ENCODE measurements around the gene ZNF496.

Gene ZNF496

DNA sequence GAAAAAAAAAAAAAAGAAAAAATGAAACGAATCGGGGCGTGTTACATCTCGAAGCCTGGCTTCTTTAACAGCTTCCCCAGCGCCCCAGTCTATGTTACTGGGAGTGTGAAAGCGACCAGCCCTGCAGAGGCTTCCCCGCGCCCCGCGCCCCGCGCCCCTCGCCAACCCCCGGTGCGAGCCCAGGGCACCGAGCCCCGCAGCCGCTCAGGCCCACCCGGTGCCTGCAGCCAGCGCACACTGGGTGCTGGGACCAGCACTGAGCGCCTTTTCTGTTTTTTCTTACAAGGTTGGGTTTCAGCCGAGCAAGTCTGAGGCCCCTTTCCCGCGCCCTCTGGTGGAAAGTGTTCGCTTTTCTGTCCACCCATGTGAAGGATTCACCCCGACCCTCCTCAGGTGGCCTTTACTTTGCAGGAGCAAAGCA lies 42.1 kb upstream of the ZNF496 start:
- Mint-ChIP-seq H3K27ac (no peak overlapping the region), H3K27me3 (ENCODE audit: low read depth, poor library complexity) (peaks cover 10% of the 10 kb centered on the region), H3K4me3 (no peak overlapping the region), H3K9me3 (peaks cover 35% of the 10 kb centered on the region), H3K4me1 (peaks cover 40% of the 10 kb centered on the region), H3K36me3 (ENCODE audit: low read depth) (peaks cover 43% of the 10 kb centered on the region)
- TF ChIP-seq, protein P1, sequence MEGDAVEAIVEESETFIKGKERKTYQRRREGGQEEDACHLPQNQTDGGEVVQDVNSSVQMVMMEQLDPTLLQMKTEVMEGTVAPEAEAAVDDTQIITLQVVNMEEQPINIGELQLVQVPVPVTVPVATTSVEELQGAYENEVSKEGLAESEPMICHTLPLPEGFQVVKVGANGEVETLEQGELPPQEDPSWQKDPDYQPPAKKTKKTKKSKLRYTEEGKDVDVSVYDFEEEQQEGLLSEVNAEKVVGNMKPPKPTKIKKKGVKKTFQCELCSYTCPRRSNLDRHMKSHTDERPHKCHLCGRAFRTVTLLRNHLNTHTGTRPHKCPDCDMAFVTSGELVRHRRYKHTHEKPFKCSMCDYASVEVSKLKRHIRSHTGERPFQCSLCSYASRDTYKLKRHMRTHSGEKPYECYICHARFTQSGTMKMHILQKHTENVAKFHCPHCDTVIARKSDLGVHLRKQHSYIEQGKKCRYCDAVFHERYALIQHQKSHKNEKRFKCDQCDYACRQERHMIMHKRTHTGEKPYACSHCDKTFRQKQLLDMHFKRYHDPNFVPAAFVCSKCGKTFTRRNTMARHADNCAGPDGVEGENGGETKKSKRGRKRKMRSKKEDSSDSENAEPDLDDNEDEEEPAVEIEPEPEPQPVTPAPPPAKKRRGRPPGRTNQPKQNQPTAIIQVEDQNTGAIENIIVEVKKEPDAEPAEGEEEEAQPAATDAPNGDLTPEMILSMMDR (IDR thresholded peaks at IDR 0.05): no peak
- DNase-seq: peak; percentile 24

DNA sequence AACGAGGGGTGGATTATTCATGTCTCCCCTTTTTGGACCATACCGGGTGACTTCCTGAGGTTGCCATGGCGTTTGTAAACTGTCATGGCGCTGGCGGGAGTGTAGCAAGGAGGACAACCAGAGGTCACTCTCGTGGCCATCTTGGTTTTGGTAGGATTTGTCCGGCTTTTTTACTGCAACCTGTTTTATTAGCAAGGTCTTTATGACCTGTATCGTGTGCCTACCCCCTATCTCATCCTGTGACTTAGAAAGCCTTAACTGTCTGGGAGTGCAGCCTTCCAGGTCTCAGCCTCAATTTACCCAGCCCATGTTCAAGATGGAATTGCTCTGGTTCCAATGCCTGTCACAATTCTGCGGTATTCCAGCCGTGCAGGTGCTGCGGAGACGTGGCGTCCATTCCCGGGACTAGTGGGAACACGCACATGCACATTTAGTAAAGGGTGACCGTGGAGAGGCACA lies 40.2 kb upstream of the ZNF496 start:
- DNase-seq: no peak
- peaks cover 33% of the 10 kb centered on the region for H3K9me3 Mint-ChIP-seq
- H3K4me3 Mint-ChIP-seq: no peak overlapping the region
- no peak overlapping the region for H3K27ac Mint-ChIP-seq
- H3K27me3 Mint-ChIP-seq (ENCODE audit: low read depth, poor library complexity): peaks cover 14% of the 10 kb centered on the region
- H3K36me3 Mint-ChIP-seq (ENCODE audit: low read depth): peaks cover 36% of the 10 kb centered on the region
- TF ChIP-seq, protein P1 (IDR thresholded peaks at IDR 0.05): no peak
- H3K4me1 Mint-ChIP-seq: peaks cover 50% of the 10 kb centered on the region

DNA sequence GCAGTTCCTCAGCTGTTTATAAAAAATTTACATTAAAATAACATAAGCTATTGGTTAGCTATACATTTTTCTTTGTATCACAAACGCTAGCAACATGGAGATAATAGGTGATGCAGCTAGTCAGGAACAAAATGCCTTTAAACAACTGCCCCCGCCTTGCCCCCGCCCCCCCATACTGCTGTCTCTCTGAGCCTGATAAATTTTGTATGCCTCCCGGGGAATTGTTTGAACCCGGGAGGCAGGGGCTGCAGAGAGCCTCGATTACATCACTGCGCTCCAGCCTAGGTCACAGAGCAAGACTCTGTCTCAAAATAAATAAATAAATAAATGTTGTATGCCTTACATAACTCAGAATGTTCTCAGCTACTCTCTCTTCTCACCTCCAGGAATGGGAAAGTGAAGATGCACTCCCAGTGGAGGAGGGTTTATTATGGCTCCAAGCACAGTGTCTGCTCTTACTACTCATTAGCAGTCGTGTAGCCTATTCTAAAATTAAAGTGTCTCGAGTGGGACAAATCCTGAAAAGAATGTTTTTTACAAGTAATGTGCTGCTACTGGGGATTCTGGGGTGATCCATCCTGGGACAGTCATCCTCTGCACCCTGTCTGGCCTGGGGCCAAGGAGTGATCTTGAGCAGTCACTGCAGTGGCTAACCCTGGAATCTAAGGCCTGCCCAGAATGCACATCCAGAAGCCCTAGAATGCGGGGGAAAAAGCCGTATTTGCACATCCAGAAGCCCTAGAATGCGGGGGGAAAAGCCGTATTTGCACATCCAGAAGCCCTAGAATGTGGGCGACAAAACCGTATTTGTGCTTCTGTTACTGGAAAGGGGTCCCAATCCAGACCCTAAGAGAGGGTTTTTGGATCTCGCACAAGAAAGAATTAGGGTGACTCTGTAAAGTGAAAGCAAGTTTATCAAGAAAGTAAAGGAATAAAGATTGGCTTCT lies 39.4 kb upstream of the ZNF496 start:
- DNase-seq: no peak
- TF ChIP-seq, protein P1 (IDR thresholded peaks at IDR 0.05): no peak
- Mint-ChIP-seq H3K4me1 (peaks cover 47% of the 10 kb centered on the region), H3K36me3 (ENCODE audit: low read depth) (peaks cover 38% of the 10 kb centered on the region), H3K4me3 (no peak overlapping the region), H3K27ac (no peak overlapping the region), H3K9me3 (peaks cover 37% of the 10 kb centered on the region), H3K27me3 (ENCODE audit: low read depth, poor library complexity) (peaks cover 14% of the 10 kb centered on the region)

DNA sequence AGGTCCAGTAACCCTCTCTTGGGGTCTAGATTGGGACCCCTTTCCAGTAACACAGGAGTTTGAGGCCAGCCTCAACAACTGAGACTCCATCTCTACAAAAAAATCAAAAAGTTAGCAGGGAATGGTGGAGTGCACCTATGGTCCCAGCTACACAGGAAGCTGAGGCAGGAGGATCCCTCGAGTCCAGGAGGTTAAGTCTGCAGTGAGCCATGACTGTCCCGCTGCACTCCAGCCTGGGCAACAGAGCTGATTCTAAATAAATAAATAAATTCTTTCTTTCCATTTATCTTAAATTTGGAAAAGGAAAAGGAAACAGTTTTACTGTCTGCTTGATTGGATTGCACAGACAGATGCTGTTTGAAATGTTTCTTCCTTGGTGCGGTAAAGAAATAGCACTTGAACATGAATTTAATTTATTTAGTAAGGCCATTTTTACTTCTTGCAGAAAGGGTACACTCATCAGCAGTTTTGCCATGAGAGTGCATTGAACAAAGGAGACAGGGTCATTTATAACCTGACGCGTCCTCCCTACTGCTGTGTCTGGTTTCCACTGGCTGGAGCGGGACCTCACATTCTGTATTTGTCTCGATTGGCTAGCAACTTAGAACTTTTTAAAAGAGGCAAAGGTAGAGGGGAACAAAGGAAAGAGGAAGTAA lies 37.0 kb upstream of the ZNF496 start:
- H3K4me3 Mint-ChIP-seq: peak overlapping the region; percentile 15
- peaks cover 30% of the 10 kb centered on the region for H3K36me3 Mint-ChIP-seq (ENCODE audit: low read depth)
- peaks cover 9% of the 10 kb centered on the region for H3K27me3 Mint-ChIP-seq (ENCODE audit: low read depth, poor library complexity)
- no peak for DNase-seq
- H3K9me3 Mint-ChIP-seq: peaks cover 42% of the 10 kb centered on the region
- peak overlapping the region; percentile 91 for H3K27ac Mint-ChIP-seq
- TF ChIP-seq, protein P1 (IDR thresholded peaks at IDR 0.05): no peak
- H3K4me1 Mint-ChIP-seq: peaks cover 31% of the 10 kb centered on the region

DNA sequence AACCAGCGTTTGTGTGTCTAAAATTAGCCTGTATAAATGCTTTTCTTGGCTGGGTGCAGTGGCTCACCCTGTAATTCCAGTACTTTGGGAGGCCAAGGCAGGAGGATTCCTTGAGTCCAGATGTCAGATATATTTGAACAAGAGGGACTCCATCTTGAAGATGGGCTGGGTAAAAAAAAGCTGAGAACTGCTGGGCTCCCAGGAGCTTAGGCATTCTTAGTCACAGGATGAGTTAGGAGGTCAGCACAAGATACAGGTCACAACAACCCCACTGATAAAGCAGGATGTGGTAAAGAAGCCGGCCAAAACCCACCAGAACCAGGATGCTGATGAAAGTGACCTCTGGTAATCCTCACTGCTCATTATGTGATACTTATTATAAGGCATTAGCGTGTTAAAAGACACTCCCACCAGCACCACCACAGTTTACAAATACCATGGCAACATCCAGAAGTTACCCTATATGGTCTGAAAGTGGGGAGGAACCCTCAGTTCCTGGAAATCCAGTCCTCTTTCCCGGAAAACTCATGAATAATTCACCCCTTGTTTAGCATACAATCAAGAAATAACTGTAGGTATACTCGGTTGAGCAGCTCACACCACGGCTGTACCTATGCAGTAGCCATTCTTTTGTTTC lies 36.2 kb upstream of the ZNF496 start:
- peaks cover 13% of the 10 kb centered on the region for H3K27me3 Mint-ChIP-seq (ENCODE audit: low read depth, poor library complexity)
- peaks cover 43% of the 10 kb centered on the region for H3K9me3 Mint-ChIP-seq
- no peak for DNase-seq
- peak overlapping the region; percentile 5 for H3K27ac Mint-ChIP-seq
- H3K4me3 Mint-ChIP-seq: no peak overlapping the region
- H3K36me3 Mint-ChIP-seq (ENCODE audit: low read depth): peaks cover 30% of the 10 kb centered on the region
- TF ChIP-seq, protein P1 (IDR thresholded peaks at IDR 0.05): no peak
- H3K4me1 Mint-ChIP-seq: peaks cover 31% of the 10 kb centered on the region
